IPS-18a (cell line): ENCODE data around the gene SHROOM1.

Source experiments
- H3K27ac ChIP-seq: one replicate; pipeline ENCODE4 v1.5.1; 2013; ENCODE audit warnings: low read length
- H3K27me3 ChIP-seq: one replicate; pipeline ENCODE4 v1.6.1; 2013; ENCODE audit warnings: mild to moderate bottlenecking, low read length; ENCODE audit not compliant: control insufficient read depth, insufficient read depth
- H3K36me3 ChIP-seq: one replicate; pipeline ENCODE4 v1.6.1; 2013; ENCODE audit warnings: low read depth, low read length; ENCODE audit not compliant: control insufficient read depth
- H3K4me1 ChIP-seq: one replicate; pipeline ENCODE4 v1.6.1; 2013; ENCODE audit warnings: low read depth, low read length; ENCODE audit not compliant: control insufficient read depth
- H3K4me3 ChIP-seq: one replicate; pipeline ENCODE4 v1.5.1; 2013; ENCODE audit warnings: low read length
- H3K9ac ChIP-seq: one replicate; pipeline ENCODE4 v1.6.1; 2013; ENCODE audit warnings: mild to moderate bottlenecking, low read length, moderate library complexity
- H3K9me3 ChIP-seq: one replicate; pipeline ENCODE4 v1.6.1; 2013; ENCODE audit warnings: low read depth, low read length; ENCODE audit not compliant: control insufficient read depth

SHROOM1 gene

DNA sequence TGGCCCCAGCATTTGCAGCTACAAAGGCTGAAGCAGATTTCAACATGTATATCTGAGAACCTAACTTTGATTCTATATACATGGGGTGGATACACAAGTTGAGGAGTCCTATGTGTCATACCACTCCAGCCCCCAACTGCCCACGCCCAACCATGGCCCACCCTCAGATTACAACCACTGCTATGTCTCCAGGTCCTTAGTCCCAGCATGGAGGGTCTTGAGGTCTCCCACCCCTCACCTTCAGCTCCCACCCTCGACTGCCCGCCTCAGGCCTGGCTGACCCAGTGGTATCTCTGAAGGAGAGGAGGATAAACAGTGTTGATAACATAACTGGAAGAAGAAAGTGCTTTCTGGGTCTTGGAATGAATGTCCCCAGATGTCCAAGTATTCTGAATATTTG, 9.1 kb downstream of the SHROOM1 start:
- Histone ChIP-seq H3K9me3 (no peaks in the 10 kb centered on the region), H3K36me3 (no peaks in the 10 kb centered on the region), H3K9ac (no peak overlapping the region), H3K4me3 (no peak overlapping the region), H3K27me3 (peaks cover 53% of the 10 kb centered on the region), H3K27ac (no peak overlapping the region), H3K4me1 (peaks cover 13% of the 10 kb centered on the region)

DNA sequence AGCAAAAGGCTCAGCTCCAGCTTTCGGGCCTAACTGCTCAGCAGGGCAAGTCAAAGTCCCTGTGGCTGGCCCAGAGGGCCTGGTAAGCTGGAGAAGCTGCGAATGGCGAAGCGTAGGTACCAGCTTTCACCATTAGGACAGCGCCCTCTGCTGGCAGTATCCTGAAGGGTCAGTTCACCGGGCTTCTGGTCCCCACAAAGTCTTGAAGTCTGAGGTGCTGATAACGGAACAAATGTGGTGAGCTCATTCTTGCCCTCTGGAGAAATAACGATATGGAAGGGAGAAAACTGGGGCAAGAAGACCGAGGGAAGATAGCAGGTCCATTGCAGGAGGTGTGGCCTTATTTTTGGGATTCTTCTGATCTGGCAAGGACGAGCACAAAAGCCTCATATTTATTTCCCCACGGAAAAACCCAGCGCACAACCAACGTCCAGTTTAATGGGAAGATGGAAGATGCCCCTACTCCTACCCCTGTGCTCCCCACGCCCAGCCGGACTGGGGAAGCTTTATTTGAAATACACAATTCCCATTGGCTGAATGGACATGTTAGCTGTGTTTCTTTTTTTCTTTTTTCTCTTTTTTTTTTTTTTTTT, 10.2 kb downstream of the SHROOM1 start:
- no peak overlapping the region for H3K4me3 ChIP-seq
- no peak overlapping the region for H3K9ac ChIP-seq
- H3K27ac ChIP-seq = no peak overlapping the region
- peaks cover 53% of the 10 kb centered on the region for H3K27me3 ChIP-seq
- peaks cover 8% of the 10 kb centered on the region for H3K4me1 ChIP-seq
- H3K9me3 ChIP-seq = no peaks in the 10 kb centered on the region
- no peaks in the 10 kb centered on the region for H3K36me3 ChIP-seq

DNA sequence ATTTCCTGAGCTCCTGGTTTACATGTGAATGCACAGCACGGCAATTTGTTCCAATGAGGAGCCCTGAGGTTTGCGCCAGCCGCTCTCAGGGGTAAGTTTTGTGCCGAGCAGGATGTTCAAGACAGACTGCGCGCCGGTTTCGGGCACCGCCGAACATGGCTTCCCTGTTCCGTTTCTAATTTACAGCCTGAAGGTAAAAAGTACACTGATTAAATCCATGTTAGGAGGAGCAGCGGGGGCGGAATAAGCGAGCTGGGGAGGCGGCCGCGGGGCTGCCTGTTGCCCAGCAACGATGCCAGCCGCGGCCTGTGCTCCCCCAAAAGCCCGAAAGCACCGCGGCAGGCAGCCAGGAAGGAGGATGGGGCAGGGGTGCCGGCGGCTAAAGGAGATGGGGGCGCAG, 11.0 kb downstream of the SHROOM1 start:
- peaks cover 8% of the 10 kb centered on the region for H3K4me1 ChIP-seq
- H3K36me3 ChIP-seq = no peaks in the 10 kb centered on the region
- no peak overlapping the region for H3K9ac ChIP-seq
- H3K4me3 ChIP-seq = no peak overlapping the region
- no peak overlapping the region for H3K27ac ChIP-seq
- peaks cover 53% of the 10 kb centered on the region for H3K27me3 ChIP-seq
- no peaks in the 10 kb centered on the region for H3K9me3 ChIP-seq

DNA sequence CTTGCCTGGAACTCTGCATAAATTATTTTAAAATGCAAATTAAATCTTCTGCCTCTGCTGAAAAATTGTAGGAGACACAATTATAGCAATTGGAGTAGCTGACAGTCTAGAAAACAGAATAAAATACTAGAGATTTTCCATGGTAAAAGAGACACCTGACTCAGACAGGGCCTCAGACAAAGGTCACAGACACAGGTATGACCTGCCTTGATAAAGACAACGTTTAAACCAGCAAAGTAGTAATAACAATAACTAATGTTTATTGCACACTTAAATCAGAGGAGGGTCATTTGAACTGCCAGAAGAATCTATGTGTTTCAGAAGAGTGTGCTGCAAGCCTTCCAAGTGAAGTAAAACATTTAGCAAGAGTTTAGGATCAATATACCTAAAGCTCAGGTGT, 13.4 kb downstream of the SHROOM1 start:
- Histone ChIP-seq H3K27ac (no peak overlapping the region), H3K27me3 (peaks cover 66% of the 10 kb centered on the region), H3K4me3 (no peak overlapping the region), H3K36me3 (no peaks in the 10 kb centered on the region), H3K4me1 (peaks cover 6% of the 10 kb centered on the region), H3K9ac (no peak overlapping the region), H3K9me3 (no peaks in the 10 kb centered on the region)

DNA sequence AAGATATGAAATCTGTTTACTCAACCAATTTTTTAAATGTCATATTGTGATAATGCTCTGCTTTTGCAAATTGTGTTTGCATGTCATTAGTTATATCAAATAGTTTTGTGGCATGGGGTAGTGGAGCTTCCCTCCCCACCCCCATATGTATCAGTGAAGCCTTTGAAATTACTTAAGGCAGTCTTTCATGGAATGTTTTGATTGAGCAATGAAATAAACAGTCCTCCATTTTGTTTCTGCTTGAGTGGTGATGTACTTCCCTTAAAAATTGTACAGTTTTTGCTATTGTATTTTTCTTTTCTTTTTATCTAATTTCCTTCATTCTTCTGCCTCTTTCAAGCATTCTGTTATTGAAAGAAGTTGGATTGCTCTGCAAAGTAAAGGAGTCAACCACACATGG, 13.9 kb downstream of the SHROOM1 start:
- Histone ChIP-seq H3K27ac (no peak overlapping the region), H3K4me1 (peaks cover 6% of the 10 kb centered on the region), H3K36me3 (no peaks in the 10 kb centered on the region), H3K27me3 (peaks cover 66% of the 10 kb centered on the region), H3K9ac (no peak overlapping the region), H3K9me3 (no peaks in the 10 kb centered on the region), H3K4me3 (no peak overlapping the region)

DNA sequence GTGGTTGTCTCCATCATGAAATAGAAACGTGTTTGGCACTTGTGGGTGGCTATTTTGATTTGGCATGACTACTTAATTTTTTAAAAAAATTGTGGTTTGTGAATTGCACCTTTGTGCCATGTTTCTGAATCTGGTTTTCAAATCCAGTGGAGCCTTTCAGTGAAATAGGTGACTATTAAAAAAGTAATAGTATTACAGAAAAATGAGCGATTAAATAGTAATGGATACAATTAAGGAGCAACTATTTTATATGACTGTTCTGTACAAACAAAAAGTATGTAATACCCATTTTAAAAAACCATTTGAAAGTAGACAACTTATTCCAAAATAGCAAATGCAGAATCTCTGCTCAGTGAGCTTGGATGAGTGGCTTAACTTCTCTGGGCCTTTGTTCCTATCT, 14.4 kb downstream of the SHROOM1 start:
- Histone ChIP-seq H3K36me3 (no peaks in the 10 kb centered on the region), H3K27me3 (peaks cover 67% of the 10 kb centered on the region), H3K4me3 (no peak overlapping the region), H3K9ac (no peak overlapping the region), H3K9me3 (no peaks in the 10 kb centered on the region), H3K4me1 (peaks cover 6% of the 10 kb centered on the region), H3K27ac (no peak overlapping the region)

DNA sequence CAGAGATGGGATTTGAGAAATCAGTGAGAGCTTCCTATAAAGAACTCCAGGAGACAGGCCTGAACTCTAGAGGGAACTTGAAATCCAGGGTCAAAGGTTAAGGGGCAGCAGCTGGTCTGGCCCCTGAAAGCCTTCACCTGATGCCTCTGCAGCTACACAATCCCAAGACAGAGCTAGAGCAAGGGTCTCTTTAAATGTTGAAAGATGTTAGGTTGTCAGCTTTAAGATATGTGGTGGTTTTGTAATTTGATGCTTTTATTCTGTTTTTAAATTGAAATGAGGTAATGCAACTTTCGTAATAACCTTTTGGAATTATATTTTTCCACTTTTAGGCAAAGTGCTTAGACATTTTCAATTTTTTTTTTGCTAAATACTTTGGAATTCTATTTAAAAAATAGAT, 15.0 kb downstream of the SHROOM1 start:
- H3K36me3 ChIP-seq = no peaks in the 10 kb centered on the region
- peaks cover 6% of the 10 kb centered on the region for H3K4me1 ChIP-seq
- H3K4me3 ChIP-seq = no peak overlapping the region
- no peak overlapping the region for H3K9ac ChIP-seq
- H3K9me3 ChIP-seq = no peaks in the 10 kb centered on the region
- H3K27me3 ChIP-seq = peaks cover 68% of the 10 kb centered on the region
- no peak overlapping the region for H3K27ac ChIP-seq

DNA sequence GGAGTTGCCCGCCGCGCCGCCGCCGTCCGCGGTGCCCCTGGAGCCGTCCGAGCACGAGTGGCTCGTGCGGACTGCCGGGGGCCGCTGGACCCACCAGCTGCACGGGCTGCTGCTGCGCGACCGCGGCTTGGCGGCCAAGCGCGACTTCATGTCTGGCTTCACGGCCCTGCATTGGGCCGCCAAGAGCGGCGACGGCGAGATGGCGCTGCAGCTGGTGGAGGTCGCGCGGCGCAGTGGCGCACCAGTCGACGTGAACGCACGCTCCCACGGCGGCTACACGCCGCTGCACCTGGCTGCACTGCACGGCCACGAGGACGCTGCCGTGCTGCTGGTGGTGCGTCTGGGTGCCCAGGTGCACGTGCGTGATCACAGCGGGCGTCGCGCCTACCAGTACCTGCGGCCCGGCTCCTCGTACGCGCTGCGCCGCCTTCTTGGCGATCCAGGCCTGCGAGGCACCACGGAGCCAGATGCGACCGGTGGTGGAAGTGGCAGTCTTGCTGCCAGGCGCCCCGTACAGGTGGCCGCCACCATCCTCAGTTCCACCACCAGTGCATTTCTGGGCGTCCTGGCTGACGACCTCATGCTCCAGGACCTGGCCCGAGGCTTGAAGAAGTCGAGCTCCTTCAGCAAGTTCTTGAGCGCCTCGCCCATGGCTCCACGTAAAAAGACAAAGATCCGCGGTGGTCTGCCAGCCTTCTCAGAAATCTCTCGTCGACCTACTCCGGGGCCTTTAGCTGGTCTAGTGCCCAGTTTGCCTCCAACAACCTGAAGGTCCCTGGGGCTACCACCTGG, 15.7 kb downstream of the SHROOM1 start:
- H3K4me1 ChIP-seq = peaks cover 6% of the 10 kb centered on the region
- H3K4me3 ChIP-seq = peak overlapping the region; percentile 24
- H3K27ac ChIP-seq = no peak overlapping the region
- H3K27me3 ChIP-seq = peaks cover 69% of the 10 kb centered on the region
- H3K9ac ChIP-seq = no peak overlapping the region
- H3K9me3 ChIP-seq = no peaks in the 10 kb centered on the region
- no peaks in the 10 kb centered on the region for H3K36me3 ChIP-seq

DNA sequence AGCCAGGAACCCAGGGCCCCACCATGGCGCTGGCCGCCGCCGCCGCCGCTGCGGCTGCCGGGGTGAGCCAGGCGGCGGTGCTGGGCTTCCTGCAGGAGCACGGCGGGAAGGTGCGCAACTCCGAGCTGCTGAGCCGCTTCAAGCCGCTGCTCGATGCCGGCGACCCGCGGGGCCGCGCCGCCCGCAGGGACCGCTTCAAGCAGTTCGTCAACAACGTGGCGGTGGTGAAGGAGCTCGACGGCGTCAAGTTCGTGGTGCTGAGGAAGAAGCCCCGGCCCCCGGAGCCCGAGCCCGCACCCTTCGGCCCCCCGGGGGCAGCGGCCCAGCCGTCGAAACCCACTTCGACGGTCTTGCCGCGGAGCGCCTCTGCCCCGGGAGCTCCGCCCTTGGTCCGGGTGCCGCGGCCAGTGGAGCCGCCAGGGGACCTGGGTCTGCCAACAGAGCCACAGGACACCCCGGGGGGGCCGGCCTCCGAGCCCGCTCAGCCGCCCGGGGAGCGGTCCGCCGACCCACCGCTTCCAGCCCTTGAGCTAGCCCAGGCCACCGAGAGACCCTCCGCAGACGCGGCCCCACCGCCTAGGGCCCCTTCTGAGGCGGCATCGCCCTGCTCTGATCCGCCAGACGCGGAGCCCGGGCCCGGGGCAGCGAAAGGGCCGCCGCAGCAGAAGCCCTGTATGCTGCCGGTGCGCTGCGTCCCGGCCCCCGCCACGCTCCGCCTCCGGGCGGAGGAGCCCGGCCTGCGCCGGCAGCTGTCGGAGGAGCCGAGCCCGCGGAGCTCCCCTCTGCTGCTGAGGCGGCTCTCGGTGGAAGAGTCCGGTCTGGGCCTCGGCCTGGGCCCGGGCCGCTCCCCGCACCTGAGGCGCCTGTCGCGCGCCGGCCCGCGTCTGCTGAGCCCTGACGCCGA, 16.6 kb downstream of the SHROOM1 start:
- Histone ChIP-seq H3K27me3 (peaks cover 70% of the 10 kb centered on the region), H3K36me3 (no peaks in the 10 kb centered on the region), H3K4me3 (peak overlapping the region; percentile 24), H3K27ac (no peak overlapping the region), H3K9ac (no peak overlapping the region), H3K4me1 (peaks cover 6% of the 10 kb centered on the region), H3K9me3 (no peaks in the 10 kb centered on the region)

DNA sequence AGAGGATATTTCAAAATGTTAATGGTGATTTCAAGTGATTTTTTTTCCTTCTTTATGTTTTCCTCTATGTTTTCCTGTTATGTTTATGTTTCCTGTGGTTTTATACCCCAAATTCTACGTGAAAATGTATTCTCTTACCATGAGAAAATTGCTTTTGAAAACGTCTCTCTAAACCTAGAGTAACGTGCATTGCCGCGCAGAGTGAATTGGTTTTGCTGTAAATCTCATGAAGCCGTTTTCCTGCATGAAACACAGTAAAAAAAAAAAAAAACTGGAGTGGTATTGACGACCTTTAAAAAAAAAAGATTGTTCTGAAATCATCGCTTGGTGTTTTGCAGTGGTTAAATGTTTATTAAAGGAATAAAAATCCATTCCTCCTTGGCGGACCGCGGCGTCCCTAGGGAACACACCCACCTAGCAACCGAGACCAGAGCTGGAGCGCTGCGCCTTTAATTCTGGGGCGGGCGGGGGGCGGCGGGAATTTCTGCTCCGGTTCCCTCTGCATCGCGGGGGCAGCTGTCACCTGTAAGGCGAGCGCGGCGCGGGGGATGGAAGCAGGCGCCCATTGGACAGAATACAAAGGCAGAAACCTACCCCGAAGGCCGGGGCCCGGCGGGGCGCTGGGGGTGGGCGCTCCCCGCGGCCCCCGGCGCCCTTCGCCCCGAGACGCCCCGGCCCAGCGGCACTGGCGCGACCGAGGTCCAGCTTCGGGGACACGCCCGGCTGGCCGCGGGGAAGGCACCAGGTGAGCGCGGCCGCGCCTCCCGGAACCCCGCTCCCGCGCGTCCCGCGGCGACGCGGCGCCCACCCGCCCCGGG, 17.5 kb downstream of the SHROOM1 start, which contains the start of gene SOWAHA:
SOWAHA (plus strand) TSS at position 522 of the 818 bp plus-strand sequence. CDS start 320 bp downstream, outside the sequence.
- H3K9ac ChIP-seq = no peak within 1 kb of the TSS
- H3K4me1 ChIP-seq = peaks cover 6% of the 10 kb centered on the region
- peaks cover 75% of the 10 kb centered on the region for H3K27me3 ChIP-seq
- no peaks in the 10 kb centered on the region for H3K9me3 ChIP-seq
- no peak within 1 kb of the TSS for H3K27ac ChIP-seq
- H3K36me3 ChIP-seq = no peaks in the 10 kb centered on the region
- peak within 1 kb of the TSS; percentile 32 for H3K4me3 ChIP-seq
